IPS-15b (cell line): ENCODE results near the gene LYST.

Experiments
- H3K27me3 ChIP-seq: one replicate; pipeline ENCODE4 v1.6.1; 2013; ENCODE audit warnings: low read length; ENCODE audit not compliant: control insufficient read depth, insufficient read depth
- H3K36me3 ChIP-seq: one replicate; pipeline ENCODE4 v1.6.1; 2013; ENCODE audit warnings: low read length; ENCODE audit not compliant: control insufficient read depth, insufficient read depth
- H3K4me1 ChIP-seq: one replicate; pipeline ENCODE4 v1.6.1; 2013; ENCODE audit warnings: mild to moderate bottlenecking, low read length; ENCODE audit not compliant: control insufficient read depth, insufficient read depth
- H3K4me3 ChIP-seq: one replicate; pipeline ENCODE4 v1.5.1; 2013; ENCODE audit warnings: low read depth, low read length
- H3K9ac ChIP-seq: one replicate; pipeline ENCODE4 v1.6.1; 2013; ENCODE audit warnings: low read depth, mild to moderate bottlenecking, low read length
- H3K9me3 ChIP-seq: one replicate; pipeline ENCODE4 v1.6.1; 2013; ENCODE audit warnings: mild to moderate bottlenecking, low read length; ENCODE audit not compliant: control insufficient read depth, insufficient read depth

LYST gene

GRCh38 chr1:235612761-235613160, 253.9 kb downstream of the LYST start:
- H3K9ac ChIP-seq = no peak overlapping the region
- no peaks in the 10 kb centered on the region for H3K27me3 ChIP-seq
- no peaks in the 10 kb centered on the region for H3K9me3 ChIP-seq
- H3K36me3 ChIP-seq = no peaks in the 10 kb centered on the region
- no peaks in the 10 kb centered on the region for H3K4me1 ChIP-seq
- no peak overlapping the region for H3K4me3 ChIP-seq
